DMS79 (cell line): ENCODE results near the gene ANKH.

Source experiments
- DNase-seq: peaks from one replicate; lab custom pipeline; 2025; lab: John Stamatoyannopoulos, UW

Gene ANKH

DNA sequence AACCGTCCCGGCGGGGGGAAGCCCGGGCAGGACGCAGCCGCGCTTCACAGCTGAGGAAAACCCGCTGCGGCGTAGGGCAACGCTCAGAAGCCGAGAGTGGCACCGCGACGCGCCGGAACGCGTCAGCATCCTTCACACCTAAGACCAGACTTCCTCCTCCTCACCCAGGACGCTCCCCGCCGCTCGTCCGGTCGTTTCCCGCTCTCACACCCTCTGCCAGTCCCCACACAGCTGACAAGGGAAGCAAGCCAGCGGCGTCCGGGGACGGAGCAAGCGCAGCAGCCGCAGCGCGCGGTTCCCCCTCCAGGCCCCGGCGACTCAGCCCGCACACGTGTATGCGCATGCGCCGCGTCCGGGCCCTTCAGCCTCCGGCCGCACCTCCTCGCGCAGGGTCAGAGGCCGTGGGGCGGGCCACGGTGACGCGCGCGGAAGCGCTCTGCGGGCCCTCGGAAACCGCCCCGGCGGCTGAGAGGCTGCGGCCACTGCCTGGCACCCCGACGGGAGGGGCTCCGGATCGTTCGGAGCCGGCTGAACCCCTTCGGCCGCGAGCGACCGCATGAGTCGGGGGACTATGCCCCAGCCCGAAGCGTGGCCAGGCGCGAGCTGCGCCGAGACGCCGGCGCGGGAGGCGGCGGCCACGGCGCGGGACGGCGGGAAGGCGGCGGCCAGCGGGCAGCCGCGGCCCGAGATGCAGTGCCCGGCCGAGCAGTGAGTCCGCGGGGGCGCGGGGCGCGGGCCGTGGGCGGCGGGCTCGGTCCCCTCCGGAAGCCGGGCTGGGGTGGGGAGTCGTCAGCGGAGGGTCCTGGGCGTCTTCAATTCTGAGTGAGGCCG, 207.1 kb downstream of the ANKH start, which contains the start of gene OTULIN:
TSS of gene OTULIN (plus strand) at position 449 of the 831 bp plus-strand sequence. CDS start at position 557, 108 bp downstream.
- peak; percentile 67 for DNase-seq

DNA sequence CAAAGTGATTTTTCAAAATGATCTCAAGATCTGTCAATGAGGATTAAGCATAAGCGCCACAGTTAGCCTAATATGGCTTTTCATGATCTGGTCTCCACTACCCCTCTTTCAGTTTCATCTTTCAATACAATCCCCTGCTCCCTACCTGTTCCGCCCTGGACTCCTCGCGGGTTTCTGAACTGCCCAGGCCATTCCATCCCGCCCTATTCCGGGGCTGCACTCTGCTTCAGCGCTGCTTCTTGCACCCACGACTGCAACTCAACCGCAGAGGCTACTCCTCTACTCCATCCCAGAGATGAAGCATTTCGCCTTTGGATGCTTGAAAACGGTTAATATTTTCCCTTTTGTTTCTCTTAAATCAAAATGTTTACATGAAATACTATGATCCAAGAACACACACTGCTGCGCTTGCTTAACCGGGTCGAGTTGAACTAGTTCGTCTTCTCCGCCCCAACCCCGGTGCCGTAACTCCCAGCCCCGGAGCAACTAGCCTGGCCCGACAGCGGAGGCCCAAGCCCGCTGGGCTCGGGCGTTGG, 207.8 kb downstream of the ANKH start:
- DNase-seq, result no peak

DNA sequence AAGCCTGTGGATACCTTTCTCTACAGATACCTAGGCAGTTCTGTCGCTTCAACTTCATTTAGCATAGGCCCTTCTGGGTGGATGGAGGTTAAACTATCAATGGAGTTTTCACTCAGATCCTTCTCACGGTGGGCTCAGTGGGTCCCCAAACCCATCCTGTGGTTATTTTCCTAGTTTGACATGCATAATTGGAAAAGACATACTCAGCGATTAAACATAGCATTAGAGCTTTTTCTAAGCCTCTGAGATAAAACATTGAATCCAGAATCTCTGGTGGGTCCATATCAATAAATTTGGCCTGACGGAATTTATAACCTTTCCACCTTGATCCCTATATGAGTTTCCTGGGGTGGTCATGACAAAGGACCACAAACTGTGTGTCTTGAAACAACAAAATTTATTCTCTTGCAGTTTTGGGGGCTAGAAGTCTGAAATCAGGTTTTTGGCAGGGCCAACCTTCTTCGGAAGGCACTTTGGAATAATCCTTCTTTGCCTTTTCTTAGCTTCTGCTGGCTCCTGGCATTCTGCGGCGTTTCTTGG, 208.8 kb downstream of the ANKH start:
- no peak for DNase-seq

DNA sequence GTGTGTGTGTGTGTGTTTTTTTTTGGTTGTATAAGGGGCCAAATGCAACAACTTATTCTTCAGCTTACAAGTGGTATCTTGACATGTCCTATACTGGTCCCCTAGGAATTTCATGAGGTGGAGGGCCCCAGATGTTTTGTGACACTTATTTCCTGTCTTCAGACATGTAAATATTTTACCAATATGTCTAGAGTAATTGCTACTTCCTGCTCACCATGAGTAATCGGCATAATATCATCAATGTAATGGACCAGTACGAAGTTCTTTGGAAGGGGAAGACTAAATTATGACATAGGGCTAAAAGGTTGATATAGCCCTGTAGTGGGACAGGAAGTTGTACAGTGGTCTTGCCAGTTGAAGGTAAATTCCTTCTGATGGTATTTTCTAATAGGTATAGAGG, 210.7 kb downstream of the ANKH start:
- no peak for DNase-seq

DNA sequence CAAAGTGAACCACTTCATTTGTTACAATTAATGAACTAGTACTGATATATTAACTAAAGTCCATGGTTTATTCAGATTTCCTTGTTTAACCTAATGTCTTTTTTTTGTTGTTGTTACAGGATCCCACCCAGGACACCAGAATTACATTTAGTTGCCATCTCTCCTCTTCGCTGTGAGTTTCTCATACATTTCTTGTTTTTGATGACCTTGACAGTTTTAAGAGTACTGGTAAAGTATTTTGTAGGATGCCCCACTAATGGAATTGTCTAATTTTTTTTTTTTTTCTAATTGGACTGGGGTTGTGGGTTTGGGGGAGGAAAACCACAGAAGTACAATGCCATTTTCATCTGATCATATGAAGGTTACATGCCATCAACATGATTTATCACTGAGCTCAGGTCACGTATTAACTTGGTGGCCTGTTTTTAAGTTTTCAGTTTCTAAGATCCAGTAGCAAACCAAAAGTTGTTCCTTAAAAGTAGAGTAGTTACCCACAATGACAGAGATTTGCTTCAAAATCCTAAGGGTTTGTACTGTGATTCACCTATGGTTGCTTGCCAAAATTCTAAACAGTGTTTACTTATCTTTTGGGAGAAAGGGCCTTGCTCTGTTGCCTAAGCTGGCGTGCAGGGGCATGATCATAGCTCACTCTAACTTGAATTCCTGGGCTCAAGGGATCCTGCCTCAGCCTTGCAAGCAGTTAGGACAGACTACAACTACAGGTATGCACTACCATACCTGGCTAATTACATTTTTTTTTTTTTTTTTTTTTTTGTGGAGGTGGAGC, 211.6 kb downstream of the ANKH start:
- no peak for DNase-seq

DNA sequence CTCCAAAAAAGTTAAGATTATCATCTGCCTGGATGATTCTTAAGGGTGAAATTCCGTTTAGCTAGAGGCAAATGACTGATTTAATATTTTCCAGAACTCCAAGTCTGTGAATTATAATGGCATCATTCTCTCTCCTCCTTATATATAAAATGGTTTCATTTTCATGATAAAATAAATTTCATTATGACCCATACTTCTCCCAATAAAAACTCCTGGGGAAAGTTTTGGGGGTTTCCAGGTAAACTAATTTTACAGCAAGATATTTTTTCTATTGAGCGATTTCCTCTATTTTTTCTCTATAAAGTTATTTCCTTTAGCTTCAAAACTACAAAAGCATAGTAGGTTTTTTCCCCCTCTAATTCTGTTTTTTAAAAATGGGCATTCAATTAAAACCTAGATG, 214.7 kb downstream of the ANKH start:
- no peak for DNase-seq

DNA sequence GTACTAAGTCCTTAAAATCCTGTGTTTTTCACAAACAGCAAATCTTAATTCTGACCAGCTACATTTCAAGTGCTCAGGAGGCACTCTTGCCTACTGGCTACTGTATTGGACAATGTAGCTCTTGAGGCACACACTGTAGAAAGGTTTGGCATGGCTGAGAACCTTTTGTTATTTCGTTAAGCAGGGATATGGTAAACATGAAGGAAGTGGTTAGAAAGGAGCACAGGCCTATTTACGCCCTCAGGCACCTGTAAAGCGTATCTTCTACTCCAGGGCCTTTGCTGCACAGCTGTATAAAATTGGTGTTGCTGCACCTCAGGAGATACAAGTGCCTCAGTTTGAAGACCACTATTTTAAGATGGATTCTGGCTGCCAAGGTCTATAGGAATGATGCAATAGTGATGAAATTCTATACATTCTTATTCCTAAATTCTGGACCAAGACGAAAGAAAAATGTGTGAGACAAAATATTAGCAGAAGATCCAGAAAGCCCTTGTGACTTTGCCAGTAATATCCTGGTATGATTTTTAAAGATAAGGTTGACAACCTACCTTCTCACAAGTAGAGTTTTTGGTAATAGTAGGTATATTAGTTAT, 216.3 kb downstream of the ANKH start:
- peak; percentile 9 for DNase-seq
